Measurements from ENCODE around the gene ADGRD1. TPM values are rescaled to one million over a fixed set of nuclear protein-coding genes. Genes with fewer than 3 reads are reported as not detected.

Gene ADGRD1
- polyA plus RNA-seq, 1 of the 3 experiments (the other 2 are of a cell fraction), result not detected

- DNase-seq, result no peak
- Histone ChIP-seq H3K9me3 (peaks cover 6% of the 10 kb centered on the region; the same call in 1 of the 2 replicates), H3K4me1 (ENCODE audit: control insufficient read depth in 1 of 2, insufficient read depth in 2 of 2, low read depth in 1 of 2, low read length in 1 of 2) (peaks cover 0 to 8% of the 10 kb centered on the region in 2 experiments; a peak in 1 of 4 replicates), H3K4me2 (no peak overlapping the region), H2AFZ (ENCODE audit: low read depth) (no peak overlapping the region), H3K4me3 (ENCODE audit: low read depth in 2 of 2, low read length in 1 of 2) (no peak overlapping the region), H3F3A (replicated peaks; ENCODE audit: insufficient read depth) (no peaks in the 10 kb centered on the region), H3K9ac (no peak overlapping the region), H3K27ac (ENCODE audit: low read depth in 2 of 2, low read length in 1 of 2) (no peak overlapping the region), H3K27me3 (ENCODE audit: insufficient read depth) (no peaks in the 10 kb centered on the region), H3K9me2 (no peaks in the 10 kb centered on the region), H3K36me3 (replicated peaks in 1 of 2; ENCODE audit: control insufficient read depth in 1 of 2, insufficient read depth in 2 of 2, low read length in 1 of 2) (no peaks in the 10 kb centered on the region), H3K79me2 (ENCODE audit: insufficient read depth) (no peaks in the 10 kb centered on the region), H4K20me1 (ENCODE audit: insufficient read depth) (no peaks in the 10 kb centered on the region)
- 42% methylated on average over 11 of the region's 11 CpGs for WGBS (ENCODE audit: low lambda C conversion rate)
- POLR2A ChIA-PET, result no interaction called here
- CTCF ChIA-PET, result interaction anchor here (0.7 kb wide), 1 partner anchor 1752 kb away, joined by 3 read pairs; no protein-coding TSS in a partner anchor
- no peak for TF ChIP-seq SMC3 (IDR thresholded peaks at IDR 0.05; ENCODE audit: low read depth, low read length)
- no peak for TF ChIP-seq TAF1 (IDR thresholded peaks at IDR 0.05; ENCODE audit: borderline replicate concordance, low read depth, low read length)
- no peak for TF ChIP-seq PBX3 (IDR thresholded peaks at IDR 0.05)
- no peak for TF ChIP-seq ELF1 (IDR thresholded peaks at IDR 0.05)
- no peak for TF ChIP-seq EP300 (IDR thresholded peaks at IDR 0.05; ENCODE audit: borderline replicate concordance in 1 of 2, low read depth in 1 of 2, low read length in 1 of 2)
- no peak for TF ChIP-seq GABPA (IDR thresholded peaks at IDR 0.05; ENCODE audit: low read depth)
These were observed 124.3 kb downstream of the ADGRD1 start for GRCh38 chr12:131077931-131078391.

GRCh38 chr12:131082290-131083194, 128.8 kb downstream of the ADGRD1 start:
- Histone ChIP-seq H3K4me3 (ENCODE audit: low read depth in 2 of 2, low read length in 1 of 2) (no peak overlapping the region), H3K27ac (ENCODE audit: low read depth in 2 of 2, low read length in 1 of 2) (no peak overlapping the region), H3K9ac (no peak overlapping the region), H4K20me1 (ENCODE audit: insufficient read depth) (no peaks in the 10 kb centered on the region), H3K9me3 (peaks cover 6% of the 10 kb centered on the region; the same call in 1 of the 2 replicates), H3F3A (replicated peaks; ENCODE audit: insufficient read depth) (no peaks in the 10 kb centered on the region), H3K79me2 (ENCODE audit: insufficient read depth) (no peaks in the 10 kb centered on the region), H2AFZ (ENCODE audit: low read depth) (no peak overlapping the region), H3K36me3 (replicated peaks in 1 of 2; ENCODE audit: control insufficient read depth in 1 of 2, insufficient read depth in 2 of 2, low read length in 1 of 2) (no peaks in the 10 kb centered on the region), H3K27me3 (ENCODE audit: insufficient read depth) (no peaks in the 10 kb centered on the region), H3K9me2 (no peaks in the 10 kb centered on the region), H3K4me1 (ENCODE audit: control insufficient read depth in 1 of 2, insufficient read depth in 2 of 2, low read depth in 1 of 2, low read length in 1 of 2) (peaks cover 0 to 4% of the 10 kb centered on the region in 2 experiments; a peak in 1 of 4 replicates), H3K4me2 (no peak overlapping the region)
- no peak for TF ChIP-seq RCOR1 (IDR thresholded peaks at IDR 0.05; ENCODE audit: low read length)
- ChIA-PET POLR2A (no interaction called here), CTCF (interaction anchor here (1.0 kb wide), 1 partner anchor 50 kb away, joined by 4 read pairs; no protein-coding TSS in a partner anchor)
- no peak for DNase-seq
- WGBS (ENCODE audit: low lambda C conversion rate), result 53% methylated on average over 22 of the region's 23 CpGs

- peaks cover 0 to 4% of the 10 kb centered on the region in 2 experiments; a peak in 1 of 4 replicates for H3K4me1 ChIP-seq (ENCODE audit: control insufficient read depth in 1 of 2, insufficient read depth in 2 of 2, low read depth in 1 of 2, low read length in 1 of 2)
- H3K27ac ChIP-seq (ENCODE audit: low read depth in 2 of 2, low read length in 1 of 2), result no peak overlapping the region
- H3K4me2 ChIP-seq, result no peak overlapping the region
- no peak overlapping the region for H2AFZ ChIP-seq (ENCODE audit: low read depth)
- no peak for DNase-seq
- no peaks in the 10 kb centered on the region for H3K9me2 ChIP-seq
- no peaks in the 10 kb centered on the region for H3K27me3 ChIP-seq (ENCODE audit: insufficient read depth)
- peaks cover 4% of the 10 kb centered on the region; the same call in 1 of the 2 replicates for H3K9me3 ChIP-seq
- no peak overlapping the region for H3K9ac ChIP-seq
- ChIA-PET POLR2A (no interaction called here), CTCF (no interaction called here)
- WGBS (ENCODE audit: low lambda C conversion rate), result 48% methylated on average over 24 of the region's 28 CpGs
- no peaks in the 10 kb centered on the region for H3F3A ChIP-seq (replicated peaks; ENCODE audit: insufficient read depth)
- no peak overlapping the region for H3K4me3 ChIP-seq (ENCODE audit: low read depth in 2 of 2, low read length in 1 of 2)
- no peaks in the 10 kb centered on the region for H3K36me3 ChIP-seq (replicated peaks in 1 of 2; ENCODE audit: control insufficient read depth in 1 of 2, insufficient read depth in 2 of 2, low read length in 1 of 2)
- no peak for TF ChIP-seq NFIC (IDR thresholded peaks at IDR 0.05; ENCODE audit: borderline replicate concordance)
- no peak for TF ChIP-seq GABPA (IDR thresholded peaks at IDR 0.05; ENCODE audit: low read depth)
- no peak for TF ChIP-seq EZH2phosphoT487 (IDR thresholded peaks at IDR 0.05; ENCODE audit: borderline replicate concordance, low read depth)
- no peak for TF ChIP-seq MXI1 (IDR thresholded peaks at IDR 0.05; ENCODE audit: low read depth, low read length)
- TF ChIP-seq RAD21 (IDR thresholded peaks at IDR 0.05; ENCODE audit: low read length), result no peak
- TF ChIP-seq ZBTB33 (IDR thresholded peaks at IDR 0.05; ENCODE audit: borderline replicate concordance, low read depth), result no peak
- no peak for TF ChIP-seq SIN3A (IDR thresholded peaks at IDR 0.05; ENCODE audit: borderline replicate concordance, low read depth, low read length)
- no peak for TF ChIP-seq RFX5 (IDR thresholded peaks at IDR 0.05; ENCODE audit: low read length)
- TF ChIP-seq YY1 (IDR thresholded peaks at IDR 0.05; ENCODE audit: low read depth), result no peak
- no peaks in the 10 kb centered on the region for H3K79me2 ChIP-seq (ENCODE audit: insufficient read depth)
- no peaks in the 10 kb centered on the region for H4K20me1 ChIP-seq (ENCODE audit: insufficient read depth)
These were observed 130.8 kb downstream of the ADGRD1 start for GRCh38 chr12:131084341-131085011.

All from SK-N-SH (cell line).